ENCODE results near the gene SUN3. TPM values are rescaled to one million over a fixed set of nuclear protein-coding genes. Genes with fewer than 3 reads are reported as not detected.

Gene SUN3, protein sequence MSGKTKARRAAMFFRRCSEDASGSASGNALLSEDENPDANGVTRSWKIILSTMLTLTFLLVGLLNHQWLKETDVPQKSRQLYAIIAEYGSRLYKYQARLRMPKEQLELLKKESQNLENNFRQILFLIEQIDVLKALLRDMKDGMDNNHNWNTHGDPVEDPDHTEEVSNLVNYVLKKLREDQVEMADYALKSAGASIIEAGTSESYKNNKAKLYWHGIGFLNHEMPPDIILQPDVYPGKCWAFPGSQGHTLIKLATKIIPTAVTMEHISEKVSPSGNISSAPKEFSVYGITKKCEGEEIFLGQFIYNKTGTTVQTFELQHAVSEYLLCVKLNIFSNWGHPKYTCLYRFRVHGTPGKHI
- not detected in 2 replicates for total RNA-seq (2014; rRNA removed; shearing (Covaris generic))
- total RNA-seq (2022), result 2.7 and 2.9 TPM in 2 replicates
- percentile 31 among the genes with signal in this experiment for Bru-seq, nascent RNA
- percentile 22 among the genes with signal in this experiment for BruChase-seq, experiment 1, labeled RNA remaining after a 6-hour chase
- BruChase-seq, experiment 2, labeled RNA remaining after a 2-hour chase, result percentile 29 among the genes with signal in this experiment
- long read RNA-seq, partial matches to known transcripts, result 0 of 3 reads
- long read RNA-seq, other reads (novel, unspliced or antisense), result 1 of 3 reads

DNA sequence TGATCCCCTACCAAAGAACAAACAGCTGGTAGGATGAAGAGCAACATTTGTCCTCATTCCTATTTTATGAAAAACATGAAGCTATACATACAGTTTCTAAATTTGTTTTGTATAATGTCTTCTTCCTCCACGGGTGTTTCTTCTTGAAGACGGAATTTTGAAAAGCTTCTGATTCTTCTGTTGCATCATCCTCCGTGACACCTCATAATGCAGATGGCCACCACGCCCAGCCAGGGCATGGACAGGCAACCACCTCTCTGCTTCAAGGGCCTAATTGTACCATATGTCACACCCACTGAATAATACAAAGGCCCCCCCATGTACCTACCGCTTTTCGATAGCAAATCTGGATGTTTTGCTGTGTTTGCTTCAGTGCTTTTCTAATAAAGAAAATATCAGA is at the start of gene SUN3:
SUN3 (minus strand) TSS at position 170 of the 400 bp plus-strand sequence; CDS start at position 1, 169 bp downstream.
- Histone ChIP-seq H3K4me2 (ENCODE audit: low read length) (no peak within 1 kb of the TSS), H3K9me2 (ENCODE audit: insufficient read depth, low read length) (no peaks in the 10 kb centered on the region), H3K9me3 (ENCODE audit: low read length) (no peaks in the 10 kb centered on the region; the same call in 1 of the 2 replicates), H2AFZ (ENCODE audit: low read length) (no peak within 1 kb of the TSS), H3K79me2 (ENCODE audit: insufficient read depth, low read depth, low read length) (no peaks in the 10 kb centered on the region), H3K4me1 (ENCODE audit: insufficient read depth, low read length, poor library complexity, severe bottlenecking) (no peaks in the 10 kb centered on the region), H3K27ac (ENCODE audit: low read depth, low read length, poor library complexity, severe bottlenecking) (no peak within 1 kb of the TSS), H4K20me1 (ENCODE audit: insufficient read depth, low read length) (no peaks in the 10 kb centered on the region), H3K4me3 (ENCODE audit: low read depth, low read length, poor library complexity, severe bottlenecking) (no peak within 1 kb of the TSS), H3K36me3 (ENCODE audit: insufficient read depth, low read length) (no peaks in the 10 kb centered on the region)
- no peak for TF ChIP-seq EZH2phosphoT487 (IDR thresholded peaks at IDR 0.05; ENCODE audit: borderline replicate concordance, low read depth, low read length)
- ChIA-PET CTCF (ENCODE audit: unreplicated experiment) (no interaction called here), POLR2A (interaction anchor here (1.7 kb wide), 1 partner anchor 22 kb away, joined by 4 read pairs; no protein-coding TSS in a partner anchor)
- intact Hi-C loops (cut with micrococcal nuclease; ENCODE audit: unreplicated experiment), result no loop called here
- DNase-seq (ENCODE audit: low spot score), result no peak
- BruUV-seq (replicated peaks), result no TSS peak

DNA sequence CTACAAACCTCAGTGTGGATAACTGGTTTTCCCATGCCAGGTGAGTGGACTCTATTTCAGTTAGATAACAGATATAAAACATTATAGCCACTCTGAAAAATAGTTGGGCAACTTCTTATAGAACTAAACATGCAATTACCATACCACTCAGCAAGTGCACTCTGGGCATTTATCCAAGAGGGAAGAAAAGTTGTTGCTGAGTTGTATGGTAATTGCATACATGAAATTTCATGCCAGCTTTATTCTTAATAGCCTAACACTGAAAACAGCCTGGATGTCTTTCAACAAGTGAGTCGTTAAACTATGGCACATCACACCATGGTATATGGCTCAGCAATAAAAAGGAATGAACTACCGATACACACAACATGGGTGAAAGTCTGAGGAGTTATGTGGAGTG is 49.6 kb upstream of the SUN3 start:
- no peak for DNase-seq (ENCODE audit: low spot score)
- H3K4me2 ChIP-seq (ENCODE audit: low read length), result no peak overlapping the region
- TF ChIP-seq, protein P1, sequence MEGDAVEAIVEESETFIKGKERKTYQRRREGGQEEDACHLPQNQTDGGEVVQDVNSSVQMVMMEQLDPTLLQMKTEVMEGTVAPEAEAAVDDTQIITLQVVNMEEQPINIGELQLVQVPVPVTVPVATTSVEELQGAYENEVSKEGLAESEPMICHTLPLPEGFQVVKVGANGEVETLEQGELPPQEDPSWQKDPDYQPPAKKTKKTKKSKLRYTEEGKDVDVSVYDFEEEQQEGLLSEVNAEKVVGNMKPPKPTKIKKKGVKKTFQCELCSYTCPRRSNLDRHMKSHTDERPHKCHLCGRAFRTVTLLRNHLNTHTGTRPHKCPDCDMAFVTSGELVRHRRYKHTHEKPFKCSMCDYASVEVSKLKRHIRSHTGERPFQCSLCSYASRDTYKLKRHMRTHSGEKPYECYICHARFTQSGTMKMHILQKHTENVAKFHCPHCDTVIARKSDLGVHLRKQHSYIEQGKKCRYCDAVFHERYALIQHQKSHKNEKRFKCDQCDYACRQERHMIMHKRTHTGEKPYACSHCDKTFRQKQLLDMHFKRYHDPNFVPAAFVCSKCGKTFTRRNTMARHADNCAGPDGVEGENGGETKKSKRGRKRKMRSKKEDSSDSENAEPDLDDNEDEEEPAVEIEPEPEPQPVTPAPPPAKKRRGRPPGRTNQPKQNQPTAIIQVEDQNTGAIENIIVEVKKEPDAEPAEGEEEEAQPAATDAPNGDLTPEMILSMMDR (conservative IDR thresholded peaks at IDR 0.05; ENCODE audit: low read length), result no peak
- TF ChIP-seq EZH2phosphoT487 (IDR thresholded peaks at IDR 0.05; ENCODE audit: borderline replicate concordance, low read depth, low read length), result no peak
- H2AFZ ChIP-seq (ENCODE audit: low read length), result no peak overlapping the region
- H3K36me3 ChIP-seq (ENCODE audit: insufficient read depth, low read length), result no peaks in the 10 kb centered on the region
- no peaks in the 10 kb centered on the region for H3K9me2 ChIP-seq (ENCODE audit: insufficient read depth, low read length)
- CTCF ChIA-PET (ENCODE audit: unreplicated experiment), result interaction anchor here (0.6 kb wide), 1 partner anchor 86 kb away, joined by 3 read pairs; no protein-coding TSS in a partner anchor
- H3K9me3 ChIP-seq (ENCODE audit: low read length), result no peaks in the 10 kb centered on the region
- H3K4me1 ChIP-seq (ENCODE audit: insufficient read depth, low read length, poor library complexity, severe bottlenecking), result no peaks in the 10 kb centered on the region
- POLR2A ChIA-PET, result interaction anchor here (0.6 to 1.6 kb wide), 2 partner anchors 42 to 78 kb away, joined by 3 to 6 read pairs; no protein-coding TSS in a partner anchor
- no peak overlapping the region for H3K27ac ChIP-seq (ENCODE audit: low read depth, low read length, poor library complexity, severe bottlenecking)
- no peaks in the 10 kb centered on the region for H4K20me1 ChIP-seq (ENCODE audit: insufficient read depth, low read length)
- no peak overlapping the region for H3K4me3 ChIP-seq (ENCODE audit: low read depth, low read length, poor library complexity, severe bottlenecking)
- intact Hi-C loops (cut with micrococcal nuclease; ENCODE audit: unreplicated experiment), result no loop called here
- BruUV-seq (replicated peaks), result no TSS peak
- no peaks in the 10 kb centered on the region for H3K79me2 ChIP-seq (ENCODE audit: insufficient read depth, low read depth, low read length)

DNA sequence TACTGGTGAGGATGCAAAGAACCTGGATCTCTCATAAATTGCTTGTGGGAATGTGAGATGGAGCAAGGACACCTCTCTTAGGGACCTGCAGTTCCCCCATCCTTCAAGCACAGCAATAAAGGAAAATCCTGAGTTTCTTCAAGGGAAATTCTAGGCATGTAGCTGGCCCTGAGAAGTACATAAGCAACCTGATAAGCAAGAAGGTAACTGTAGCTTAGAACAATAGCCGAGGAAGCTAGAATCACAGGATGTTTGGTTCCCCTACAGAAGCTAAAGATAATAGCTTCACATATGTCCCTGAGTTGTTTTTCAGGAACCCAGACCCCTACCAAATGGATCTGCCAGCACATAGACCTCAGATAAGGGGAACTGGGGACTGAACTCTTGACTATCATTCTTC is 48.5 kb upstream of the SUN3 start:
- Histone ChIP-seq H3K4me2 (ENCODE audit: low read length) (no peak overlapping the region), H3K27ac (ENCODE audit: low read depth, low read length, poor library complexity, severe bottlenecking) (no peak overlapping the region), H3K4me1 (ENCODE audit: insufficient read depth, low read length, poor library complexity, severe bottlenecking) (no peaks in the 10 kb centered on the region), H3K79me2 (ENCODE audit: insufficient read depth, low read depth, low read length) (no peaks in the 10 kb centered on the region), H3K36me3 (ENCODE audit: insufficient read depth, low read length) (no peaks in the 10 kb centered on the region), H3K9me3 (ENCODE audit: low read length) (no peaks in the 10 kb centered on the region), H2AFZ (ENCODE audit: low read length) (no peak overlapping the region), H3K9me2 (ENCODE audit: insufficient read depth, low read length) (no peaks in the 10 kb centered on the region), H3K4me3 (ENCODE audit: low read depth, low read length, poor library complexity, severe bottlenecking) (no peak overlapping the region), H4K20me1 (ENCODE audit: insufficient read depth, low read length) (no peaks in the 10 kb centered on the region)
- TF ChIP-seq, protein P1 (conservative IDR thresholded peaks at IDR 0.05; ENCODE audit: low read length), result no peak
- TF ChIP-seq EZH2phosphoT487 (IDR thresholded peaks at IDR 0.05; ENCODE audit: borderline replicate concordance, low read depth, low read length), result no peak
- POLR2A ChIA-PET, result interaction anchor here (0.7 to 1.6 kb wide), 2 partner anchors 43 to 414 kb away, joined by 3 to 6 read pairs; no protein-coding TSS in a partner anchor
- intact Hi-C loops (cut with micrococcal nuclease; ENCODE audit: unreplicated experiment), result no loop called here
- DNase-seq (ENCODE audit: low spot score), result no peak
- CTCF ChIA-PET (ENCODE audit: unreplicated experiment), result no interaction called here
- BruUV-seq (replicated peaks), result no TSS peak

All from OCI-LY7 (cell line).